Heart right ventricle (tissue), 16 donors: ENCODE measurements around the gene HOXA5. TPM values are rescaled to one million over a fixed set of nuclear protein-coding genes. Genes with fewer than 3 reads are reported as not detected.

ENCODE experiments used
- ATAC-seq, 8 donors: fragments of 200-7000 bp; cut with Tn5 transposase; one replicate each; pipeline ENCODE4 v1.9.1; 2020; ENCODE audit warnings: mild to moderate bottlenecking in 8 of 8, moderate library complexity in 8 of 8, moderate number of reproducible peaks in 1 of 8
- DNase-seq, 2 donors: peaks; one replicate each; pipeline ENCODE4 v3.0.0-alpha.2; 2020
- H3K27ac ChIP-seq, 10 donors: fragments of 200-600 bp; sonication (generic) in 2 of 10; one replicate each; pipeline versions ENCODE4 v1.5.0 to v1.8.0; 2020 to 2022; ENCODE audit warnings: mild to moderate bottlenecking in 3 of 10
- H3K27me3 ChIP-seq, 7 donors: fragments of 200-600 bp; one replicate each; pipeline ENCODE4 v1.8.0; 2021 to 2022; ENCODE audit warnings: mild to moderate bottlenecking in 2 of 7
- H3K36me3 ChIP-seq, 9 donors: fragments of 200-600 bp; sonication (generic) in 1 of 9; one replicate each; pipeline versions ENCODE4 v1.5.0 to v1.8.0; 2020 to 2022; ENCODE audit warnings: mild to moderate bottlenecking in 2 of 9
- H3K4me1 ChIP-seq, 9 donors: fragments of 200-600 bp; sonication (generic) in 1 of 9; one replicate each; pipeline versions ENCODE4 v1.5.0 to v1.8.0; 2020 to 2022; ENCODE audit warnings: mild to moderate bottlenecking in 4 of 9
- H3K4me3 ChIP-seq, 10 donors: fragments of 200-600 bp; sonication (generic) in 2 of 10; one replicate each; pipeline versions ENCODE4 v1.5.0 to v1.8.0; 2020 to 2022; ENCODE audit warnings: mild to moderate bottlenecking in 7 of 10, moderate library complexity in 2 of 10
- H3K9me3 ChIP-seq, 11 donors: fragments of 200-600 bp in 10 of 11; sonication (generic) in 2 of 11; one replicate each; pipeline versions ENCODE4 v1.5.0 to v1.8.0; 2013 to 2022; ENCODE audit warnings: mild to moderate bottlenecking in 2 of 11, control low read depth in 1 of 11, moderate library complexity in 1 of 11
- WGBS, 2 donors: extraction: QIAGEN DNeasy Blood & Tissue Kit; methylation state at CpG; one replicate each; pipeline ENCODE4 v1.1.7; 2013; ENCODE audit warnings: inconsistent platforms in 1 of 2; 5-methylcytosine and 5-hydroxymethylcytosine counted together
- intact Hi-C, 10 donors: fragments of 100-400 bp; cut with DNase I; formaldehyde crosslinking; loops; one replicate each; pipeline versions ENCODE4 v1.11.1 to v1.14.2; 2022
- polyA plus RNA-seq, 2 donors: library from polyadenylated mRNA; stranded (reverse); fragments of 200-250 nt; gene quantifications; one replicate each; pipeline ENCODE4 v1.2.3, GENCODE V29; 2013
- total RNA-seq, 10 donors: library from RNA; stranded (reverse); fragmentation: NEBNext Ultra II Directional in 3 of 10; extraction: Animal tissue kit (Norgen Biotek cat#: 25700) in 3 of 10; gene quantifications; one replicate each; pipeline versions ENCODE4 v1.2.1 to v1.2.4, GENCODE V29; 2021 to 2023
- TF ChIP-seq, protein P1 (sequence below), 9 donors: fragments of 200-600 bp; sonication (generic) in 2 of 9; IDR thresholded peaks; one replicate each; pipeline versions ENCODE4 v1.5.0 to v1.8.0; 2021 to 2022; ENCODE audit warnings: antibody characterized with exemption in 9 of 9, mild to moderate bottlenecking in 5 of 9, moderate library complexity in 1 of 9
- donor health status: Arrhythmogenic right ventricular cardiomyopathy.
- donor health status: ischemic (EF 13 %, LVEDD 7.1; RV severe dilation, severe dysfunction).
- donor health status: healthy with polysubstance abuse.
- donor health status: DM: no; HTN: yes; CAD: no.
- donor health status: DM: no; HTN: no; CAD: no.
- donor health status: ischemic (EF 25% LVEDD 6.9; RV normal size, moderate dysfunction).
- donor health status: ischemic (EF 25% LVEDD 5.7; RV mildly dilated, moderate dysfunction).
- donor health status: healthy.
- donor health status: DM: yes; HTN: yes; CAD: no.
- donor health status: Ischemic cardiomyopathy.
- donor health status: ischemic (EF 35%, LVEDD 5.7; RV mildly dilated, moderate dysfunction).
- donor health status: nonischemic (EF 11% LVEDD 7.7; RV severe dilation, severe dysfunction).
- donor health status: DM: yes; HTN: yes; CAD: no.
- donor health status: PGD.
- donor health status: ischemic (EF 29% LVEDD 5.4; RV normal size, mild dysfunction).
- donor health status: nonischemic (EF 23%, LVEDD 6.1; RV moderate dilation, normal function).

HOXA5 gene
- total and polyA plus RNA-seq, 12 donors: 0.09 to 0.95 (median 0.24) TPM; not detected in 8

DNA sequence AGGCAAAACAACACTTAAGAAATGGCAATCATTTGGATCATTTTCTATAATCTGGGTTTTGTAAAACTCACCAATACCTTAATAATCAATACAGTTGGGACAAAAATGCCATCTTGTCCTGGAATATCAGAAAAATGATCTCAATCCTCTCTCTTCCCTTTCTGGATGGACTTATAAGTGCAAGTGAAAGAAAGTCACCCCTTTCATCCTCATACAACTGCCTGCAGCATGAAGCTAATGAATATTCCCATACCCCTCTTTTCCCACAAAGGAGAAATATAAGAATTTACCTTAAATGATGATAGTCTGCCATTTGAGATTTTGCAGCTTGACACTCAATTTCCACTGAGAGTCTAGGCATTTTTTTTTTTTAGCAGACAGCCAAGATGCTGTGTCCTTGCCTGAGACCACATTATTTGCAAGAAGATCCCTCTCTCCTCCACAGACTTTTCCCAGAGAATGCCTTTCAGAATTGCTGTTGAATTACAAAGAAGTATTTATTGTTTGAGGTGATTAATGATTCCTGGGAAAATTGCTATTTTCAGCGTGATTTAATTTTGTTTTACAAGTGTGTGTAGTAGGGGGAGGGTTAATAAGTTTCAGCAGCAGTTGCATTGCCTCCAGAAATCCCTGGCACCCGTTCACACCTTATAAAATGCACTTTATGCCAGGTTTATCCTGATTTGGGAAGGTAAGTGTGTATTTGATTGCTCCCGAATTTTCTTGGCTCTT lies 16.7 kb downstream of the HOXA5 start:
- Histone ChIP-seq H3K9me3 (no peaks in the 10 kb centered on the region), H3K4me1 (peaks cover 0 to 11% (median 0%) of the 10 kb centered on the region in 9 donors), H3K27me3 (peaks cover 42 to 100% (median 99%) of the 10 kb centered on the region in 7 donors), H3K36me3 (no peaks in the 10 kb centered on the region), H3K4me3 (no peak overlapping the region), H3K27ac (no peak overlapping the region)
- 13 to 29% methylated on average over 3 of the region's 3 CpGs for WGBS, 2 donors
- intact Hi-C loops: no loop called here
- no peak for DNase-seq
- ATAC-seq: no peak
- TF ChIP-seq, protein P1, sequence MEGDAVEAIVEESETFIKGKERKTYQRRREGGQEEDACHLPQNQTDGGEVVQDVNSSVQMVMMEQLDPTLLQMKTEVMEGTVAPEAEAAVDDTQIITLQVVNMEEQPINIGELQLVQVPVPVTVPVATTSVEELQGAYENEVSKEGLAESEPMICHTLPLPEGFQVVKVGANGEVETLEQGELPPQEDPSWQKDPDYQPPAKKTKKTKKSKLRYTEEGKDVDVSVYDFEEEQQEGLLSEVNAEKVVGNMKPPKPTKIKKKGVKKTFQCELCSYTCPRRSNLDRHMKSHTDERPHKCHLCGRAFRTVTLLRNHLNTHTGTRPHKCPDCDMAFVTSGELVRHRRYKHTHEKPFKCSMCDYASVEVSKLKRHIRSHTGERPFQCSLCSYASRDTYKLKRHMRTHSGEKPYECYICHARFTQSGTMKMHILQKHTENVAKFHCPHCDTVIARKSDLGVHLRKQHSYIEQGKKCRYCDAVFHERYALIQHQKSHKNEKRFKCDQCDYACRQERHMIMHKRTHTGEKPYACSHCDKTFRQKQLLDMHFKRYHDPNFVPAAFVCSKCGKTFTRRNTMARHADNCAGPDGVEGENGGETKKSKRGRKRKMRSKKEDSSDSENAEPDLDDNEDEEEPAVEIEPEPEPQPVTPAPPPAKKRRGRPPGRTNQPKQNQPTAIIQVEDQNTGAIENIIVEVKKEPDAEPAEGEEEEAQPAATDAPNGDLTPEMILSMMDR (IDR thresholded peaks at IDR 0.05): no peak

DNA sequence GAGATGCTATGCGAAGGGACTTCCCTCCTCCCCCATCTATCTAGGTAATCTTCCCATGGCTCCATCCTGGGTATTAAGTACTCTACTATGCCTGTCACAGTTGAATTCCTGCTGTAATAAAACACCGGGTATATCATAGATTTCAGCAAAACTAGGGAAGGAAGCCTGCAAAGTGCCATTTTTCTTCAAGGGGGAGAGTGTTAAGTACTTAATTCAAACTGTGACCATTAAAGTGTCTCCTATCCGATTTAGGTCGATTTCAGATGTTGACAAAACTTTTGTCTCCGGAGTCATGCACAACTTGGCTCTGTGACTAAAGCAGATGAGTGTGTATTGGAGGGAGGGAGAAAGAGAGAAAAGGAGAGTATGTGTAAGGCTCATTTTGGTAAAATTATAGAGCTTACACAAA lies 17.5 kb downstream of the HOXA5 start:
- peaks cover 0 to 10% (median 0%) of the 10 kb centered on the region in 9 donors for H3K4me1 ChIP-seq
- peaks cover 35 to 99% (median 97%) of the 10 kb centered on the region in 7 donors for H3K27me3 ChIP-seq
- ATAC-seq (no peak), DNase-seq (no peak)
- no peaks in the 10 kb centered on the region for H3K36me3 ChIP-seq
- intact Hi-C loops: no loop called here
- H3K27ac ChIP-seq: no peak overlapping the region
- H3K4me3 ChIP-seq: no peak overlapping the region
- WGBS, 2 donors: 20 to 24% methylated on average over 5 of the region's 5 CpGs
- H3K9me3 ChIP-seq: no peaks in the 10 kb centered on the region
- TF ChIP-seq, protein P1 (IDR thresholded peaks at IDR 0.05): no peak

DNA sequence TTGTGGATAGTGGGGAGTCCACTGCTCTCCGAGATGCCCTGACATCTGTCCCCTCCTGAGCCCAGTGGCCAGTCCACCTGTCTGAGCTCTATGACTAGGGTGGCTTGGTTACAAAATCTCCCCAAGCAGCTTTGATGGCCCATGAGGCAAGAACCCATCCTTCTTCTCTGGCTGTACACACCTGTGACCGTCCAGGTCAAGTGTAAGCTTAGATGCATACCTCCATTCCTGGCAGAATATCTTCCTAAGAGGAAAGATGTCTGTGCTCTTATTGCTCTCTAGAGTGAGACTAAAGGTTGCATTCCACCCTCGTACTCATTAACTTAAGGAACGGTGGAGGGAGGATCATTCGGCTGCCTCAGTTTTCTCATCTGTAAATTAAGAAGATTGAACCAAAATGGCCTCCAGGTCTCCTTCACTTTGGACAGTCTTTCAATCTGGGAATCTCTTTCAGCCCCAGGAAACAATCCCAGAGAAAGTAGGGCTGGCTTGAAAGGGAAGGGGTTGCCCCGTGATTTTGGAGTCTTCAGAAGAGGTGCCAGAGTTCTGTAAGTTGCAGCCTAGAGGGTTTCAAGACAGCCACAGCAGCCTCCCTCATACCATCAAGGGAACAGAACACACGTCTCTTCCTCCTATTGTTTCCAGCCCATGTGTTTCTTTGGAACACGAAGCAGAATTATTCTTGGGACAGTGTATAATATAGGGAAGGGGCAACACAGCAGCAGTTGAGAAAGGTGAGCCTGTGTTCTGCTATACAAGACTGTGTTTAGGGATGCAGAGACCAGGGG lies 18.4 kb downstream of the HOXA5 start:
- 24 to 27% methylated on average over 8 of the region's 8 CpGs for WGBS, 2 donors
- TF ChIP-seq, protein P1 (IDR thresholded peaks at IDR 0.05): no peak
- Histone ChIP-seq H3K27me3 (peaks cover 26 to 98% (median 98%) of the 10 kb centered on the region in 7 donors), H3K4me3 (no peak overlapping the region), H3K36me3 (no peaks in the 10 kb centered on the region), H3K27ac (no peak overlapping the region), H3K4me1 (peaks cover 0 to 6% (median 0%) of the 10 kb centered on the region in 9 donors), H3K9me3 (no peaks in the 10 kb centered on the region)
- ATAC-seq (no peak), DNase-seq (no peak)
- intact Hi-C loops: no loop called here

DNA sequence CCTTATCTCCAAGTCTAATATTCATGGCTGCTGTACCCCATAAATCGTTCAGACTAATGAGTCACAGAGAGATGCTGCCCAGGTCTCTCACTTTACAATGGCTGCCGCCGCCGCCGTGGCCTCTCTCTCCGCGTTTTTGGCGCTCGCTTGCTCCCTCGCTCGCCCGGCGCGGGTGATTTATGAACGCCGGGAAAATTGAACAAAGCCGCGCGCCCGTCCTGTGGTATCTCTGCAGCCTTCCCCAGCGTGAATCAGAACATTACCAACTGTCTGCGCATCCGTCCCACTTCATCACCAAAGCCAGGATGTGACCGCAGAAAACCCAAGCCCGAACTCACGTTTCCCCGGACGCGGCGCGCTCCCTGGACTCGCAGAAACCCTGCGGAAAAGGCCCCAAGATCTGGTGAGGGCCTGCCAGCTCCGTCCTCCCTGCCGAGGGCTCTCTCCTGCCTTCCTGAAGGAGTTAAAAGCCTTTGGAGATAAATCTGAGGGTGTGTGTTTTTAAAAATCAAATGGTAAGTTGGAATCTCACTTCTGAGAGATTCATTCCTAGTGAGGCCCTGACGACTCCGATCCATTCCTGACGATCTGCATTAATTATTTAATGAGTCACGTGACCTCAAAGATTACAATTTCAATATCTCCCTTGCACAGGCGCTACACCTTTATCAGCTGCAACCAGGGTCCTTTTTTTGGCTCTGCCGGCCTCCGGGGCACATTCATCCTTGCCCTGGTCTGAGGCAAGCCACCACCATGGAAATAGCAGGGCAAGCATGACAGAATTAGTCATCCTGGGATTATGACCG lies 19.2 kb downstream of the HOXA5 start:
- no peak overlapping the region for H3K4me3 ChIP-seq
- intact Hi-C loops: no loop called here

More for the DNA sequence above, 19.2 kb downstream of the HOXA5 start:
- TF ChIP-seq, protein P1 (IDR thresholded peaks at IDR 0.05): no peak
- Histone ChIP-seq H3K36me3 (no peaks in the 10 kb centered on the region), H3K27me3 (peaks cover 21 to 99% (median 98%) of the 10 kb centered on the region in 7 donors), H3K9me3 (no peaks in the 10 kb centered on the region), H3K27ac (no peak overlapping the region), H3K4me1 (peaks cover 0 to under 1% (median 0%) of the 10 kb centered on the region in 9 donors)
- no peak for DNase-seq
- ATAC-seq: no peak
- 14 to 29% methylated on average over 43 of the region's 43 CpGs for WGBS, 2 donors
